GM19468 (cell line): ENCODE data around the gene KLF1.
"Not testable (repeated sequence)": the region's sequence is repeated elsewhere in the genome, so short reads cannot be mapped to it uniquely, and the experiment has no call there.

ENCODE experiments used
- ATAC-seq: cut with Tn5 transposase; IDR thresholded peaks from one replicate; pipeline ENCODE4 v1.9.1; 2021; ENCODE audit warnings: mild to moderate bottlenecking, moderate library complexity, moderate number of reproducible peaks; ENCODE audit not compliant: unreplicated experiment; ENCODE audit errors: extremely low read depth

Gene KLF1

GRCh38 chr19:12886969-12887747, at the start of gene KLF1:
Gene KLF1 (minus strand): TSS chr19:12887201. CDS start chr19:12887140, 61 bp downstream.
- ATAC-seq: no peak

- ATAC-seq: no peak
Measured at GRCh38 chr19:12936582-12936981, 49.6 kb upstream of the KLF1 start.

GRCh38 chr19:12935071-12935470, 48.1 kb upstream of the KLF1 start:
- no peak for ATAC-seq

- no peak for ATAC-seq
Measured at GRCh38 chr19:12933287-12934072, 46.5 kb upstream of the KLF1 start, which contains the start of gene FARSA. Gene FARSA (minus strand): TSS chr19:12933711. CDS start chr19:12933696, 15 bp downstream.

- no peak for ATAC-seq
Measured at GRCh38 chr19:12932392-12933286, 45.6 kb upstream of the KLF1 start.

- no peak for ATAC-seq
Measured at GRCh38 chr19:12930002-12930645, 43.1 kb upstream of the KLF1 start.

- no peak for ATAC-seq
Measured at GRCh38 chr19:12924621-12925310, 37.8 kb upstream of the KLF1 start.

GRCh38 chr19:12922959-12923358, 36.0 kb upstream of the KLF1 start:
- no peak for ATAC-seq

- ATAC-seq: no peak
Measured at GRCh38 chr19:12921047-12921446, 34.0 kb upstream of the KLF1 start.

- no peak for ATAC-seq
Measured at GRCh38 chr19:12918253-12918652, 31.3 kb upstream of the KLF1 start.

GRCh38 chr19:12915860-12916259, 28.9 kb upstream of the KLF1 start:
- ATAC-seq: not testable (repeated sequence)

- no peak for ATAC-seq
Measured at GRCh38 chr19:12913851-12914690, 27.1 kb upstream of the KLF1 start.

- ATAC-seq: no peak
Measured at GRCh38 chr19:12913011-12913561, 26.1 kb upstream of the KLF1 start.

GRCh38 chr19:12912571-12912970, 25.6 kb upstream of the KLF1 start:
- no peak for ATAC-seq

- no peak for ATAC-seq
Measured at GRCh38 chr19:12907166-12907565, 20.2 kb upstream of the KLF1 start.

GRCh38 chr19:12899891-12900518, 13.0 kb upstream of the KLF1 start:
- ATAC-seq: peak; percentile 54

- no peak for ATAC-seq
Measured at GRCh38 chr19:12896460-12896859, 9.5 kb upstream of the KLF1 start.

- ATAC-seq: no peak
Measured at GRCh38 chr19:12893582-12893981, 6.6 kb upstream of the KLF1 start.
